Measurements from ENCODE around the gene PSMB3. TPM values are rescaled to one million over a fixed set of nuclear protein-coding genes. Genes with fewer than 3 reads are reported as not detected.

PSMB3 gene
- total and polyA plus RNA-seq, 11 donors = 145 to 305 (median 199) TPM

GRCh38 chr17:38706505-38707216 is 45.9 kb upstream of the PSMB3 start:
- Histone ChIP-seq H3K4me1 (peaks cover 0 to 66% (median 29%) of the 10 kb centered on the region in 12 donors), H3K9me3 (no peaks in the 10 kb centered on the region), H3K27me3 (no peaks in the 10 kb centered on the region), H3K4me3 (peak overlapping the region; percentile 67 to 97 (median 87)), H3K36me3 (peaks cover 0 to 43% (median 33%) of the 10 kb centered on the region in 9 donors), H3K27ac (peak overlapping the region; percentile 87 to 99 (median 94))
- peak in 1 of 5 donors; percentile 31 for DNase-seq
- TF ChIP-seq POLR2A (IDR thresholded peaks at IDR 0.05) (no peak), CTCF (IDR thresholded peaks at IDR 0.05) (no peak)
- WGBS, 4 donors = 14 to 19% (median 16%) methylated on average over 19 to 20 of the region's 20 CpGs
- ATAC-seq = no peak
- intact Hi-C loops (cut with DNase I) = loop anchor here in 1 of 10 donors (2.0 kb wide), 1 partner anchor 22 kb away; no protein-coding TSS in a partner anchor

- Histone ChIP-seq H3K27ac (no peak overlapping the region), H3K27me3 (no peaks in the 10 kb centered on the region), H3K4me1 (peaks cover 0 to 73% (median 31%) of the 10 kb centered on the region in 12 donors), H3K9me3 (no peaks in the 10 kb centered on the region), H3K36me3 (peaks cover 0 to 55% (median 44%) of the 10 kb centered on the region in 9 donors), H3K4me3 (peak overlapping the region in 1 of 12 donors; percentile 79)
- intact Hi-C loops (cut with DNase I) = loop anchor here in 1 of 10 donors (2.0 kb wide), 1 partner anchor 21 kb away; no protein-coding TSS in a partner anchor
- no peak for DNase-seq
- TF ChIP-seq POLR2A (IDR thresholded peaks at IDR 0.05) (no peak), CTCF (IDR thresholded peaks at IDR 0.05) (no peak)
- ATAC-seq = no peak
- 78 to 81% (median 79%) methylated on average over 18 to 21 of the region's 21 CpGs for WGBS, 4 donors
Measured at GRCh38 chr17:38707678-38708351, 44.7 kb upstream of the PSMB3 start.

- H3K4me3 ChIP-seq = no peak overlapping the region
- DNase-seq (no peak), ATAC-seq (no peak)
- intact Hi-C loops (cut with DNase I) = no loop called here
- H3K9me3 ChIP-seq = no peaks in the 10 kb centered on the region
- H3K27me3 ChIP-seq = no peaks in the 10 kb centered on the region
- no peak for TF ChIP-seq POLR2A (IDR thresholded peaks at IDR 0.05)
- TF ChIP-seq CTCF (IDR thresholded peaks at IDR 0.05) = no peak
- peaks cover 0 to 69% (median 59%) of the 10 kb centered on the region in 9 donors for H3K36me3 ChIP-seq
- peaks cover 0 to 59% (median 23%) of the 10 kb centered on the region in 12 donors for H3K4me1 ChIP-seq
- WGBS, 4 donors = 81 to 92% (median 89%) methylated on average over 10 to 18 of the region's 18 CpGs
- peak overlapping the region in 1 of 12 donors; percentile 3 for H3K27ac ChIP-seq
Measured at GRCh38 chr17:38709104-38709820, 43.3 kb upstream of the PSMB3 start.
